OCI-LY1 (cell line): ENCODE results near the gene KDM4B.

ENCODE experiments used
- H2AFZ ChIP-seq: fragments of 200-600 bp; sonication (generic), shearing (Covaris generic); 2 replicates; pipeline ENCODE4 v1.6.0; 2014; ENCODE audit warnings: antibody characterized with exemption, mild to moderate bottlenecking, low read length
- H3F3A ChIP-seq: fragments of 200-600 bp; sonication (generic), shearing (Covaris generic); 2 replicates; pipeline ENCODE4 v1.6.0; 2014; ENCODE audit warnings: mild to moderate bottlenecking, antibody characterized with exemption, low read length, moderate library complexity; ENCODE audit not compliant: insufficient read depth
- H3K27ac ChIP-seq: fragments of 200-600 bp; sonication (generic); 2 replicates; pipeline ENCODE4 v1.5.1; 2014; ENCODE audit warnings: low read length, mixed run types, mild to moderate bottlenecking, low read depth; ENCODE audit not compliant: poor library complexity, severe bottlenecking
- H3K27me3 ChIP-seq: fragments of 200-600 bp; sonication (generic); 2 replicates; pipeline ENCODE4 v1.6.0; 2014; ENCODE audit warnings: antibody characterized with exemption, mild to moderate bottlenecking, low read length, moderate library complexity; ENCODE audit not compliant: insufficient read depth
- H3K36me3 ChIP-seq: fragments of 200-600 bp; sonication (generic); 2 replicates; pipeline ENCODE4 v1.6.1; 2014; ENCODE audit warnings: mild to moderate bottlenecking, antibody characterized with exemption, low read length, moderate library complexity, mixed read lengths; ENCODE audit not compliant: insufficient read depth
- H3K4me1 ChIP-seq: fragments of 200-600 bp; sonication (generic); 2 replicates; pipeline ENCODE4 v1.5.1; 2014; ENCODE audit warnings: mild to moderate bottlenecking, low read length, moderate library complexity; ENCODE audit not compliant: insufficient read depth, severe bottlenecking
- H3K4me2 ChIP-seq: fragments of 200-600 bp; sonication (generic), shearing (Covaris generic); 2 replicates; pipeline ENCODE4 v1.6.1; 2014; ENCODE audit warnings: low read length
- H3K4me3 ChIP-seq: fragments of 200-600 bp; sonication (generic); 2 replicates; pipeline ENCODE4 v1.5.1; 2014; ENCODE audit warnings: low read length, low read depth, mild to moderate bottlenecking, mixed read lengths; ENCODE audit not compliant: poor library complexity, severe bottlenecking
- H3K79me2 ChIP-seq: fragments of 200-600 bp; shearing (Covaris generic); 2 replicates; pipeline ENCODE4 v1.6.1; 2016; ENCODE audit warnings: mixed run types, low read length, mixed read lengths; ENCODE audit not compliant: insufficient read depth
- H3K9ac ChIP-seq: fragments of 200-600 bp; sonication (generic), shearing (Covaris generic); 2 replicates; pipeline ENCODE4 v1.6.1; 2014; ENCODE audit warnings: mild to moderate bottlenecking, low read length, mixed read lengths
- H3K9me2 ChIP-seq: fragments of 200-600 bp; sonication (generic), shearing (Covaris generic); 2 replicates; pipeline ENCODE4 v1.6.1; 2014; ENCODE audit warnings: low read depth, mild to moderate bottlenecking, low read length, mixed read lengths
- H3K9me3 ChIP-seq: fragments of 200-600 bp; shearing (Covaris generic); 2 replicates; pipeline ENCODE4 v1.6.1; 2014; ENCODE audit warnings: low read length, mixed read lengths
- H4K20me1 ChIP-seq: fragments of 200-600 bp; sonication (generic), shearing (Covaris generic); 2 replicates; pipeline ENCODE4 v1.6.0; 2016; ENCODE audit warnings: mild to moderate bottlenecking, low read length; ENCODE audit not compliant: insufficient read depth
- EZH2 ChIP-seq: fragments of 200-600 bp; sonication (generic), shearing (Covaris generic); IDR thresholded peaks from 2 replicates; pipeline ENCODE4 v1.8.0; 2017; ENCODE audit warnings: borderline replicate concordance, mixed run types, mild to moderate bottlenecking, antibody characterized with exemption, low read length, moderate library complexity, mixed read lengths
- TF ChIP-seq, protein P1 (sequence below): fragments of 200-600 bp; sonication (generic), shearing (Covaris generic); IDR thresholded peaks from 2 replicates; pipeline ENCODE4 v1.5.1; 2017; ENCODE audit warnings: mild to moderate bottlenecking, antibody characterized with exemption, low read length, moderate library complexity, mixed read lengths

Gene KDM4B

DNA sequence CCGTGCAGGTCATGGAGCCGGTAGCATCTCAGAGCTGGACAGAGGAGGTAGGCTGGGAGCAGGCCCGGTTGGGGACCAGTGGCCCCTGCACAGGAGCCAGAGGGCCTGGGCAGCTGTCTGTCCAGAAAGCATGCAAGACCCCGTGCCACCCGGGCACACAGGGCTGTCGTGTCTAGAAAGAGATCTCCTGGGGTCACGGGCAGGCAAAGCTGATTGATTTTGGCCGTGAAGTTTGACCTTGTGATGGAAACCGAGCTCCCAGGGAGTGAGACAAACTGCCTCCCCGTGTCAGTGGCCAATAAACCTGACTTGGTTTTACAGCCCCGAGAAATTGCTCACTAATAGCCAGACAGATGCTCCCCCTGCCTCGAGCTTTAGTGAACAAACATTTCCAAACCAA, 98.8 kb downstream of the KDM4B start:
- Histone ChIP-seq H3K27me3 (no peaks in the 10 kb centered on the region), H3F3A (no peaks in the 10 kb centered on the region), H3K36me3 (peaks cover 18% of the 10 kb centered on the region), H4K20me1 (no peaks in the 10 kb centered on the region), H3K4me3 (no peak overlapping the region), H3K79me2 (no peaks in the 10 kb centered on the region), H3K4me1 (no peaks in the 10 kb centered on the region), H3K9me3 (no peaks in the 10 kb centered on the region), H3K4me2 (no peak overlapping the region), H3K27ac (no peak overlapping the region), H2AFZ (no peak overlapping the region), H3K9ac (no peak overlapping the region), H3K9me2 (no peaks in the 10 kb centered on the region)
- TF ChIP-seq EZH2 = no peak
- TF ChIP-seq, protein P1, sequence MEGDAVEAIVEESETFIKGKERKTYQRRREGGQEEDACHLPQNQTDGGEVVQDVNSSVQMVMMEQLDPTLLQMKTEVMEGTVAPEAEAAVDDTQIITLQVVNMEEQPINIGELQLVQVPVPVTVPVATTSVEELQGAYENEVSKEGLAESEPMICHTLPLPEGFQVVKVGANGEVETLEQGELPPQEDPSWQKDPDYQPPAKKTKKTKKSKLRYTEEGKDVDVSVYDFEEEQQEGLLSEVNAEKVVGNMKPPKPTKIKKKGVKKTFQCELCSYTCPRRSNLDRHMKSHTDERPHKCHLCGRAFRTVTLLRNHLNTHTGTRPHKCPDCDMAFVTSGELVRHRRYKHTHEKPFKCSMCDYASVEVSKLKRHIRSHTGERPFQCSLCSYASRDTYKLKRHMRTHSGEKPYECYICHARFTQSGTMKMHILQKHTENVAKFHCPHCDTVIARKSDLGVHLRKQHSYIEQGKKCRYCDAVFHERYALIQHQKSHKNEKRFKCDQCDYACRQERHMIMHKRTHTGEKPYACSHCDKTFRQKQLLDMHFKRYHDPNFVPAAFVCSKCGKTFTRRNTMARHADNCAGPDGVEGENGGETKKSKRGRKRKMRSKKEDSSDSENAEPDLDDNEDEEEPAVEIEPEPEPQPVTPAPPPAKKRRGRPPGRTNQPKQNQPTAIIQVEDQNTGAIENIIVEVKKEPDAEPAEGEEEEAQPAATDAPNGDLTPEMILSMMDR = no peak

DNA sequence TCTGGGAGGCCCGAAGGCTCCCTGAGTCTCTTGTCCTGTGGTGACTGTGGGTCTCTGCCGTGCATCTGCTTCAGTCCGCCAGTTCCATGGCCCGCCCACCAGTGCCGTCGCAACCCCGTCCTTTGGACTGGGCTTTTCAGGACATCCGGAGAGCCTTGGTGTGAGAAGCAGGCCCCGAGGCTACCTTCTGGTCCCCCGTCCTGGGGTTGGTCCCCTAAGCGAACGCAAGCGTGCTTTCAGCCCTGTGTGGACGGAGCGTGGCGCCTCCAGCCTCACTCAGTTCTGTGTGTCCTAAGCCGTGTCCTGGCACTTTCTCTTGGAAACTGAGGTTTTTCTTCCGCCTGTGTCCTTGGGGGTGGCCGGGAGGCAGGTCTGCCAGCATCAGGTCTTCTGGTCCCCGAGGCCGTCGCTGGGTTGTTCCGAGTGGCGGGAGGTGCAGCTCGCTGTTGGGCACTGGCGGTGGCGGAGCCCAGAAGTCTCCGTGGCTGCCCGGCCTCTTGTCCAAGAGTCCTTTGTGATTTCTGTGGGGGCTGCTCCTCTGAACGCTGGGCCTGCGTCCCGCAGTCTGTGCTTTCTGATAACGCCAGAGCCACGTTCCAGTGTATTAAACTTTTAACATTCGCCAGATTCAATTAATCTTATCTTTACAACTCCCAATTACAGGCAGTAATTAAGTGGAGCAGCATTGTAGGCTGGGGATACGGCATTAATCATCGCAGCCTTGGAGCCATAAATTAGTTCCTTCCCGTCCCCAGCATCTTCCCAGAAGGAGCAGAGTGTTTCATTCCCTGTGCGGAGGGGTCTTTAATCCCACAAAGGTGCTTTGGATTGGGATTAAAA, 99.5 kb downstream of the KDM4B start:
- Histone ChIP-seq H2AFZ (no peak overlapping the region), H3K36me3 (peaks cover 15% of the 10 kb centered on the region; the same call in 1 of the 2 replicates)
- TF ChIP-seq, protein P1 = no peak
- TF ChIP-seq EZH2 = no peak

DNA sequence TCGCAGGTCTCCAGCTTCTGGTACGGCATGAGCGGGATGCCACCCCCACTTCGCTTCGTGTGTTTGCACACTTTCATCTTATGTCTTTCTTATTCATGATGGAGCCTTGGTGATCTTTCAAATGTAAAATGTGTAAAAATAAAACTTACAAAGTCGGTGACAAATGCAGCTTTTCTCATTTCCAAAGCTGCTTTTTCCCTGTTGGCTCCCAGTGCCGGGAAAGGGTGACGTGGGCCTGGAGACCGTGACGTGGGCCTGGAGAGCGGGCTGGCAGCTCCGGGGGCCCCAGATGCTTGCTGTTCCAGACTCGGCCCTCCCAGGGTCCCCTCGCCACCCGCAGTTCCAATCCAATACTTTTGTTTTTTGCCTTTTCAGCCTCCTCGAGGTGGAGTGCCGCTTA, 101.4 kb downstream of the KDM4B start:
- Histone ChIP-seq H3K79me2 (no peaks in the 10 kb centered on the region), H3K9me3 (no peaks in the 10 kb centered on the region), H4K20me1 (no peaks in the 10 kb centered on the region), H3K9me2 (no peaks in the 10 kb centered on the region), H3K4me3 (no peak overlapping the region), H3K27ac (no peak overlapping the region), H3F3A (no peaks in the 10 kb centered on the region), H2AFZ (no peak overlapping the region), H3K27me3 (no peaks in the 10 kb centered on the region), H3K9ac (no peak overlapping the region), H3K4me1 (no peaks in the 10 kb centered on the region), H3K4me2 (no peak overlapping the region), H3K36me3 (peaks cover 11% of the 10 kb centered on the region; the same call in 1 of the 2 replicates)
- TF ChIP-seq, protein P1 = no peak
- TF ChIP-seq EZH2 = no peak

More for the DNA sequence above, 99.5 kb downstream of the KDM4B start:
- Histone ChIP-seq H3K9ac (no peak overlapping the region), H4K20me1 (no peaks in the 10 kb centered on the region), H3K4me3 (no peak overlapping the region), H3K4me2 (no peak overlapping the region), H3K79me2 (no peaks in the 10 kb centered on the region), H3K27ac (no peak overlapping the region), H3K4me1 (no peaks in the 10 kb centered on the region), H3K9me2 (no peaks in the 10 kb centered on the region), H3K9me3 (no peaks in the 10 kb centered on the region), H3F3A (no peaks in the 10 kb centered on the region), H3K27me3 (no peaks in the 10 kb centered on the region)
